Ishikawa (cell line): Measurements from ENCODE around the gene CNTN4.

Experiments
- CEBPB ChIP-seq: IDR thresholded peaks from 2 replicates; pipeline ENCODE4 v1.6.1; 2012
- CREB1 ChIP-seq: IDR thresholded peaks from 2 replicates; pipeline ENCODE4 v1.6.1; 2012; ENCODE audit warnings: low read depth
- EGR1 ChIP-seq: IDR thresholded peaks from 2 replicates; pipeline ENCODE4 v1.6.1; 2012
- EP300 ChIP-seq: IDR thresholded peaks from 2 replicates; pipeline ENCODE4 v1.6.1; 2012; ENCODE audit warnings: borderline replicate concordance
- FOXM1 ChIP-seq: IDR thresholded peaks from 2 replicates; pipeline ENCODE4 v1.6.1; 2012; ENCODE audit warnings: low read depth, borderline replicate concordance
- MAX ChIP-seq: IDR thresholded peaks from 2 replicates; pipeline ENCODE4 v1.6.1; 2012
- NFIC ChIP-seq: IDR thresholded peaks from 2 replicates; pipeline ENCODE4 v1.6.1; 2012
- RAD21 ChIP-seq: IDR thresholded peaks from 2 replicates; pipeline ENCODE4 v1.6.1; 2012; ENCODE audit warnings: low read depth
- REST ChIP-seq: IDR thresholded peaks from 2 replicates; pipeline ENCODE4 v1.6.1; 2012; ENCODE audit warnings: low read depth, mild to moderate bottlenecking
- TAF1 ChIP-seq: IDR thresholded peaks from 2 replicates; pipeline ENCODE4 v1.6.1; 2012; ENCODE audit warnings: low read depth, mild to moderate bottlenecking
- TCF12 ChIP-seq: IDR thresholded peaks from 2 replicates; pipeline ENCODE4 v1.6.1; 2012; ENCODE audit warnings: low read depth
- TEAD4 ChIP-seq: IDR thresholded peaks from 2 replicates; pipeline ENCODE4 v1.6.1; 2012
- USF1 ChIP-seq: IDR thresholded peaks from 2 replicates; pipeline ENCODE4 v1.6.1; 2012
- YY1 ChIP-seq: IDR thresholded peaks from 2 replicates; pipeline ENCODE4 v1.6.1; 2012; ENCODE audit warnings: low read depth
- ZBTB7A ChIP-seq: IDR thresholded peaks from 2 replicates; pipeline ENCODE4 v1.6.1; 2012; ENCODE audit warnings: low read depth

Gene CNTN4

GRCh38 chr3:3074551-3075257 is 976.0 kb downstream of the CNTN4 start:
- TF ChIP-seq YY1 (no peak), ZBTB7A (no peak), TEAD4 (no peak), EGR1 (no peak), MAX (no peak), TAF1 (no peak), FOXM1 (no peak), CEBPB (no peak), EP300 (no peak), NFIC (no peak), USF1 (no peak), CREB1 (no peak), REST (no peak), TCF12 (no peak), RAD21 (no peak)

GRCh38 chr3:3080309-3080708 is 981.6 kb downstream of the CNTN4 start:
- TF ChIP-seq TAF1 (no peak), RAD21 (no peak), CREB1 (no peak), FOXM1 (no peak), CEBPB (no peak), ZBTB7A (no peak), TEAD4 (no peak), EGR1 (no peak), REST (no peak), MAX (no peak), EP300 (no peak), TCF12 (no peak), USF1 (no peak), NFIC (no peak), YY1 (no peak)

GRCh38 chr3:3081381-3082233 is 982.9 kb downstream of the CNTN4 start:
- TF ChIP-seq TEAD4 (no peak), CREB1 (no peak), CEBPB (no peak), YY1 (no peak), EGR1 (no peak), MAX (no peak), ZBTB7A (no peak), TCF12 (no peak), NFIC (no peak), RAD21 (no peak), EP300 (no peak), TAF1 (no peak), FOXM1 (no peak), USF1 (no peak), REST (no peak)
